ENCODE results near the gene ACAN.

The ACAN gene

DNA sequence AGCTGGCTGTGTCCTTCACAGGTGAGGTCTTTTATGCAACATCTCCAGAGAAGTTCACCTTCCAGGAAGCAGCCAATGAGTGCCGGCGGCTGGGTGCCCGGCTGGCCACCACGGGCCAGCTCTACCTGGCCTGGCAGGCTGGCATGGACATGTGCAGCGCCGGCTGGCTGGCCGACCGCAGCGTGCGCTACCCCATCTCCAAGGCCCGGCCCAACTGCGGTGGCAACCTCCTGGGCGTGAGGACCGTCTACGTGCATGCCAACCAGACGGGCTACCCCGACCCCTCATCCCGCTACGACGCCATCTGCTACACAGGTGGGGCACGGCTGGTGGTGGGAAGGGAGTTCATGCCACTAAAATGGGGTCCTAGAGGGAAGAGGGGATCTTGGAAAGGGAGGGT, 40.1 kb downstream of the ACAN start:
- DNase-seq (ENCODE audit: low read depth) = no peak

DNA sequence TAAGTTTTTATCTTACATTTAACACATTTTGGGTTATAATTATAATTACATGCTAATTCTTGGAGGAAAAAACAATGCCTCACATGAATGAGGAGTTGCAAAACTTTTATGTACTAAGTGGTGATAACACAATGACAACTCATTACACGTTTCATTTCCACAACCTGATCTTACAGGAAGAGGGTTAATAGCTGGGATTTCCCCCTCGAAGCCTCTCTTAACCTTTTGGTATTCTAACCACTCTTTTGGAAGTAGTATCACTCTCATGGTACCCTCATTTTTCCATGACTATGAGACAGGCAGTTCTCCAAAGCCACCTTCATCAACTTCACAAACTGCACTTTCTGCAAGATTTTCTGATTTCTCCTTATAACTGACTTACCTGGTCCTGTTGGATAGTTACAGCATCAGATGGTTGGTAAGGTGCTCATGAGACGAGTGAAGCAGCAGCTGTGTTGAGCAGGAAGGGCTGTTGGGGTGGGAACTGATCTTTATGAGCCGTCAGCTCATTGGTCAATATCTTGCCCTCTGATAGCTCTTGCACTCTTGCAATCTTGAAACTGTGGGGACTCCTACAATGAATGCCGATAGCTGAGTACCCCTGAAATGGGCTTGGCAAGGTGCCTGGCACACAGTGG, 41.6 kb downstream of the ACAN start:
- DNase-seq (ENCODE audit: low read depth) = no peak

GRCh38 chr15:88845616-88846015, 42.4 kb downstream of the ACAN start:
- DNase-seq (ENCODE audit: low read depth) = no peak

- DNase-seq (ENCODE audit: low read depth) = no peak
Observed at GRCh38 chr15:88847144-88847543, 43.9 kb downstream of the ACAN start.

- DNase-seq (ENCODE audit: low read depth) = no peak
Observed at GRCh38 chr15:88848203-88848602, 45.0 kb downstream of the ACAN start.

GRCh38 chr15:88849376-88850072, 46.3 kb downstream of the ACAN start:
- DNase-seq (ENCODE audit: low read depth) = no peak

GRCh38 chr15:88852476-88852875, 49.2 kb downstream of the ACAN start:
- no peak for DNase-seq (ENCODE audit: low read depth)

- DNase-seq (ENCODE audit: low read depth) = no peak
Observed at GRCh38 chr15:88858934-88859333, 55.7 kb downstream of the ACAN start.

DNA sequence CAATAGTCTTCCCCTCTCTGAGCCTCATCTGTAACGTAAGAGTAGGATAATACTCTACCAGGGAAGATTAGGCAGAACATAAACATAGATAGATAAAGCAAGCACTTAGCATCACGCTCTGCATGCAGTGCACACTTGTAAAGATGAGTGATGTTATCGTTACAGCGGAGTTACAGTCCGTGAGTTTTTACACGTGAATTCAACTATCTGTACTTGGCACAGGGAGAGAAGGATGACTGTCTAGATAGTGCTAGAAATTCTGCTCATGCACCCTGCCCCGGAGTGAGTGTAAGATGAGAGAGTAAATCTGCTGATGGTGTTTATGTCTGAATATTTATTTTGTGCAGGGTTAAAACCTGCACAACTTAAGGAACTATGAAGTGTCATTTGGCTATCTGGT, 56.3 kb downstream of the ACAN start:
- DNase-seq (ENCODE audit: low read depth) = no peak

DNA sequence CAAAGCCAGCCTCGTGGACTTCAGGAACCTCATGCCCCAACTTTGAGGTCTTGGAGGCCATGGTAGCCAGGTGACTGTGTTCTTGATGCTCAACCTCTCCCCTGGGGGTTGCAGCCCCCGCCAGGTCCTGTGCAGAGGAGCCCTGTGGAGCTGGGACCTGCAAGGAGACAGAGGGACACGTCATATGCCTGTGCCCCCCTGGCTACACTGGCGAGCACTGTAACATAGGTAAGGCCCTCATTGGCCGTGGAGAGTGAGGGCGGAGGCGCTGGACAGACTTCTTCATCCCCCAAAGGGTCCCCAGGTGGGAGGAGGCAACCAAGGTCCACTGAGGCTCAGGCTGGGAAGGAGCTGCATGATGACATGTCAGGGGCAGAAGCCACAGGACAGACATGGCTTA, 57.0 kb downstream of the ACAN start:
- DNase-seq (ENCODE audit: low read depth) = no peak

DNA sequence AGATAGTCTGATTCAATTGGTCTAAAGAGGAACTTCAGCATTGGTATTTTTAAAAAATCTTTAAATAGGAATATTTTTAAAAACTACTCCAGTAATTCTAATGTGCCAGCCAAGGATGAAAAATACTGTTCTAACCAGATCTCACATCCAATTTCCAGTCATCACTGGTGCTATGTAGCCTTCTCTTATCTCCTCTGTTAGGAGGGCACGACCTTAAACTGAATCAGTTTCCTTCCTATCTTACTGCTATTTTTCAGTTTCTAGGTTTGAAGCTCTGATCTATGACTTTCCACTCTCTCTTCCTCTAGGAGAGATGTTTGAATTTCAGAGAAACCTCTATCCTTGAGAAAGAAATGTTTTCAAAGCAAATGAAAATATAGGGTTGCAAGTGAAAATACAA, 60.2 kb downstream of the ACAN start:
- DNase-seq (ENCODE audit: low read depth) = no peak

- no peak for DNase-seq (ENCODE audit: low read depth)
Observed at GRCh38 chr15:88864861-88865497, 61.7 kb downstream of the ACAN start.

DNA sequence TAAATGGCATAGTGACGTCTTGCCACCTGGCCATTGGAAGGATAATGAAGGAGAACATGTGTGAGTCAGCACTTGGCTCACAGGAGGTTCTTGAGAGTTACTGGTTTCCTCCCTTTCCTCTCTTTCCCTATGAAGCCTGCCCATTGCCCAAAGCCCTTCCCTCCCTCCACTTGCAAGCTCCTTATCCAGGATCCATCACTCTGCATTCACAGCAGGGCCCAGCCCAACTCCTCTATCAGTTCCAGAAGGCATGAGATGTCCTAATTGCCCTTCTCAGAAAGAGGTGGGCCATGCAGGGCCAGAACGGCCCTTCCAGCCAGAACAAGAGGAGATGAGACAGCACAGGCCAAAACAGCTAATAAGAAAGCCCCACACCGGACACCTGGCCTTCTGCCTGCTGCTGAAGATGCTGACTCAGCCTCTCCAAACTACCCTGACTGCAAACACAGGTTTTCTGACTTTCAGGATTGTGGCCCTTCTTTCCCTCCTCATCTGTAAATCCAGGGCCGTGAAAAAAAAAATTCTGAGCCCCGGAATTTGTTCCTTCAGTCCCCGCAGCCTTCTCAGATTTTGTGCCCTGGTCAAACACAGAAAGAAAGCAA, 62.4 kb downstream of the ACAN start:
- DNase-seq (ENCODE audit: low read depth) = no peak

- DNase-seq (ENCODE audit: low read depth) = no peak
Observed at GRCh38 chr15:88866295-88866881, 63.2 kb downstream of the ACAN start.

GRCh38 chr15:88871313-88871712, 68.1 kb downstream of the ACAN start:
- DNase-seq (ENCODE audit: low read depth) = no peak

DNA sequence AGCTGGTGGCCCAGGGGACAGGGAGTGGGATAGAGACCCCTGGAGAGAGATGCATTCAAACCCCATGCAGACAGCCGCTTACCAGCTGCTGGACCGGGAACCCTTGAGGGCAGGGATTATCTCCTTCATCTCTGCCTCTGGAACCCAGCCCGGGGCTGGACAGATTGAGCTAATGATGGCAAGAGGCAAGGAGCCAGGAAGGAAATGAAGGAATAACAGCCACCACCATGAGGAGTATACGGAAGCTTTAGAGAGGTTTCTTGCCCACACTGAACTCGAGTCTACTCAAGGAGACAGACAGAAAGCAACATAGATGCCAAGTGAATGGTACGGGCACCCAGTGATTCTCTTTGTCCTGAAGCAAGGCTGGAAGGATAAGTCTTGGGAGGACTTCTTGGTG, 68.9 kb downstream of the ACAN start:
- DNase-seq (ENCODE audit: low read depth) = no peak

GRCh38 chr15:88872706-88873105, 69.5 kb downstream of the ACAN start:
- DNase-seq (ENCODE audit: low read depth) = no peak

DNA sequence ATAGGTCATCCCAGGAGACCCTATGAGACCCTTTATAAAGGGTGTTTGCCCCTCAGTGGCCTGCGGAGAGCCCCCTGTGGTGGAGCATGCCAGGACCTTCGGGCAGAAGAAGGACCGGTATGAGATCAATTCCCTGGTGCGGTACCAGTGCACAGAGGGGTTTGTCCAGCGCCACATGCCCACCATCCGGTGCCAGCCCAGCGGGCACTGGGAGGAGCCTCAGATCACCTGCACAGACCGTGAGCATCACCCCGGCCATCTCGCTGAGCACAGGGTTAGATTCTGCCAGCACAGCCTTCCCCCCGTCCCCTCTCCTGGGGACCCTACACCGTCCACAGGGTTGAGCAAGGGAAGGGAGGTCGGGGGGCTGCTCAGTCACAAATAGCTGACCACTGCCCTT, 70.5 kb downstream of the ACAN start:
- DNase-seq (ENCODE audit: low read depth) = no peak

DNA sequence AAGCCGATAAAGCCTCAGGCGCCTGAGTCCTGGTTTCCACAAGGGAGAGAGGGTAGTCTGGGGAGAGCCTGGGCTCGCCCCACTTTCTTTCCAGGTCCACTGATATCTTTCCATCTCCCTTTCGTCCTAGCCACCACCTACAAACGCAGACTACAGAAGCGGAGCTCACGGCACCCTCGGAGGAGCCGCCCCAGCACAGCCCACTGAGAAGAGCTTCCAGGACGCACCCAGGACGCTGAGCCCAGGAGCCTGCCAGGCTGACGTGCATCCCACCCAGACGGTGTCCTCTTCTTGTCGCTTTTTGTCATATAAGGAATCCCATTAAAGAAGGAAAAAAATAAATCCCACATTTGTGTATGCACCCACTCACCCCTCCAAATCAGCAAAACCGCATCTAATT, 71.0 kb downstream of the ACAN start:
- no peak for DNase-seq (ENCODE audit: low read depth)

GRCh38 chr15:88874684-88875083, 71.4 kb downstream of the ACAN start:
- no peak for DNase-seq (ENCODE audit: low read depth)

DNA sequence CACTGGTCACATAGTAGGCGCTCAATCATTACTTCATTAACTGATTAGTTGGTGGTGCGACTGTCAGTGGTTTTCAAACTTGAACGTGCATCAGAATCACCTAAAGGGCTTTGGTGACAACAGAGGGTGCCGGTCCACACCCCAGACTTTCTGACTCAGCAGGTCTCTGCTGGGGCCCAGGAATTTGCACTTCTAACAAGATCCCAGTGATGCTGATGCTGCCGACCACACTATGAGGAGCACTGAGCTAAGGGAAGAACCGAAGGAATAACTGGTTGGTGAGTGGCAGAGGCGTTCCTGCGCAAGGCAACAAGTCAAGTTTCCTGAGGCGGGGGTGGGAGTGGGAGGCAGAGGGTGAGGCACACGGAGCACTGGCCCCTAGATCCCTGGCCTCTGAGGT, 73.3 kb downstream of the ACAN start:
- DNase-seq (ENCODE audit: low read depth) = no peak

GRCh38 chr15:88877415-88877814, 74.2 kb downstream of the ACAN start:
- DNase-seq (ENCODE audit: low read depth) = no peak

- no peak for DNase-seq (ENCODE audit: low read depth)
Observed at GRCh38 chr15:88877906-88878305, 74.7 kb downstream of the ACAN start.

Measured in activated T-helper 9 cell treated with anti-CD3 and anti-CD28 coated beads, Interleukin-2, amount 50 U/mL, for 16 hours (primary cell).